MCF 10A (cell line): Measurements from ENCODE around the gene TIMM22. TPM values are rescaled to one million over a fixed set of nuclear protein-coding genes. Genes with fewer than 3 reads are reported as not detected.

ENCODE experiments used
- BruUV-seq: library from RNA; stranded (reverse); fragments of 400-500 nt; replicated peaks from 2 replicates; lab custom pipeline; 2021; lab: Mats Ljungman, UMichigan
- CTCF ChIA-PET: fragments of 300-600 bp; sonication (Branson Sonifier 250); formaldehyde crosslinking; extraction: SDS; loops from one replicate; lab custom pipeline; 2021; ENCODE audit warnings: antibody characterized with exemption, inconsistent platforms; lab: Yijun Ruan, JAX
- POLR2A ChIA-PET: fragments of 300-600, 350-650 bp; sonication (Branson Sonifier 250); formaldehyde crosslinking; extraction: SDS; loops from one replicate; lab custom pipeline; 2020; ENCODE audit warnings: antibody characterized with exemption, inconsistent platforms; lab: Yijun Ruan, JAX
- DNase-seq: peaks from one replicate; pipeline ENCODE4 v3.0.0-alpha.2; 2018; ENCODE audit not compliant: unreplicated experiment
- H3K27ac Mint-ChIP-seq: one replicate; pipeline ENCODE4 v1.8.0; 2022; ENCODE audit warnings: mild to moderate bottlenecking, low read depth, mixed read lengths; ENCODE audit not compliant: unreplicated experiment
- H3K27me3 Mint-ChIP-seq: one replicate; pipeline ENCODE4 v1.8.0; 2022; ENCODE audit warnings: mixed read lengths; ENCODE audit not compliant: insufficient read depth, unreplicated experiment
- H3K36me3 Mint-ChIP-seq: one replicate; pipeline ENCODE4 v1.8.0; 2022; ENCODE audit warnings: mild to moderate bottlenecking, moderate library complexity, mixed read lengths; ENCODE audit not compliant: insufficient read depth, unreplicated experiment
- H3K4me1 Mint-ChIP-seq: one replicate; pipeline ENCODE4 v1.8.0; 2022; ENCODE audit warnings: mixed read lengths; ENCODE audit not compliant: insufficient read depth, unreplicated experiment
- H3K4me3 Mint-ChIP-seq: one replicate; pipeline ENCODE4 v1.8.0; 2022; ENCODE audit warnings: mild to moderate bottlenecking, moderate library complexity, mixed read lengths; ENCODE audit not compliant: unreplicated experiment
- H3K9me3 Mint-ChIP-seq: one replicate; pipeline ENCODE4 v1.8.0; 2022; ENCODE audit warnings: mixed read lengths; ENCODE audit not compliant: unreplicated experiment
- CTCF ChIP-seq: fragments of 200-600 bp; IDR thresholded peaks from one replicate; pipeline ENCODE4 v1.8.0; 2022; ENCODE audit warnings: antibody characterized with exemption, mild to moderate bottlenecking; ENCODE audit not compliant: unreplicated experiment
- intact Hi-C: fragments of 100-400 bp; cut with micrococcal nuclease; formaldehyde crosslinking; loops from 2 replicates; pipeline ENCODE4 v1.14.1; 2022
- total RNA-seq: library from RNA; stranded (reverse); gene quantifications from 2 replicates; pipeline ENCODE4 v1.2.3, GENCODE V29; 2022

Gene TIMM22
- total RNA-seq, 1 experiment from 2014 or later = 16.6 TPM

DNA sequence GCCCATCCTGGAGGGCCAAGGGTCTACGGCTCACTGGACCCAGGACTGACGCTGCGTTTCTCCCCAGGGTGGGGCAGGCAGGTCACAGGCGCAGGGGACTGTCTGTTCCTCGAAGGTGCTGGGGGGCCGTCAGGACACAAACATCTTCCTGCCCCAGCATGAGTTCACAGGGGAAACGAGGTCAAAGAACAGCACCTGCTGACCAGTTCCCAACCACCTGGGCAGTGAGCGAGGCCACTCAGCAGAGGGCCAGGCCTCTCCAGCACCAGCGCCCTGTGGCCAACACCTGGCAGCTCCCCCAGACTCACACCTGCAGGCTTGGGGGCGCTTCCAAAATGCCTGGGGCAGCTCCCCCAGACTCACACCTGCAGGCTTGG lies 29.7 kb downstream of the TIMM22 start:
- H3K27me3 Mint-ChIP-seq = no peaks in the 10 kb centered on the region

DNA sequence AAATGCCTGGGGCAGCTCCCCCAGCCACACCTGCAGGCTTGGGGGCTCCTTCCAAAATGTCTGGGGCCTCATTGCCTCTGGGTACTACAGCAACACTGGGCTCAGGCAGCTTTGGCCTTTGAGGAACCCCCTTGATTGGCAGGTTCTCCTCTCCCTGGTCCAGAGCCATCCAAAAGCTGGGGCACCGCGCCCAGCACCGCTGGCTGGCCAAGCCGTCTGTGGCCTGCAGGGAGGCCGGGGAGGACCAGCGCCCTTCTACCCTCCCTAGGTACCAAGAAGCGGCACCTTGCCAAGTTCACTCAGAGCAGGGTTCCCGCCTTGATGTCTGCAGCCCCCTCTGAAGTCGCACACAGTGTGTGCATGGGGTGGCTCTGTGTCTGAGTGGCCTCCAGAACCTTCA lies 30.1 kb downstream of the TIMM22 start:
- intact Hi-C loops = no loop called here
- ChIA-PET CTCF (no interaction called here), POLR2A (no interaction called here)
- peaks cover 5% of the 10 kb centered on the region for H3K36me3 Mint-ChIP-seq
- H3K27ac Mint-ChIP-seq = no peak overlapping the region
- BruUV-seq = no TSS peak
- no peak overlapping the region for H3K4me3 Mint-ChIP-seq
- no peaks in the 10 kb centered on the region for H3K9me3 Mint-ChIP-seq
- no peak for TF ChIP-seq CTCF
- no peaks in the 10 kb centered on the region for H3K27me3 Mint-ChIP-seq
- no peak for DNase-seq
- no peaks in the 10 kb centered on the region for H3K4me1 Mint-ChIP-seq

More for the DNA sequence above, 29.7 kb downstream of the TIMM22 start:
- no peak overlapping the region for H3K4me3 Mint-ChIP-seq
- intact Hi-C loops = no loop called here
- no peaks in the 10 kb centered on the region for H3K4me1 Mint-ChIP-seq
- TF ChIP-seq CTCF = no peak
- no peak overlapping the region for H3K27ac Mint-ChIP-seq
- ChIA-PET POLR2A (no interaction called here), CTCF (interaction anchor here (0.6 kb wide), 1 partner anchor 28 kb away, joined by 3 read pairs; no protein-coding TSS in a partner anchor)
- DNase-seq = no peak
- no peaks in the 10 kb centered on the region for H3K9me3 Mint-ChIP-seq
- peaks cover 5% of the 10 kb centered on the region for H3K36me3 Mint-ChIP-seq
- BruUV-seq = no TSS peak

DNA sequence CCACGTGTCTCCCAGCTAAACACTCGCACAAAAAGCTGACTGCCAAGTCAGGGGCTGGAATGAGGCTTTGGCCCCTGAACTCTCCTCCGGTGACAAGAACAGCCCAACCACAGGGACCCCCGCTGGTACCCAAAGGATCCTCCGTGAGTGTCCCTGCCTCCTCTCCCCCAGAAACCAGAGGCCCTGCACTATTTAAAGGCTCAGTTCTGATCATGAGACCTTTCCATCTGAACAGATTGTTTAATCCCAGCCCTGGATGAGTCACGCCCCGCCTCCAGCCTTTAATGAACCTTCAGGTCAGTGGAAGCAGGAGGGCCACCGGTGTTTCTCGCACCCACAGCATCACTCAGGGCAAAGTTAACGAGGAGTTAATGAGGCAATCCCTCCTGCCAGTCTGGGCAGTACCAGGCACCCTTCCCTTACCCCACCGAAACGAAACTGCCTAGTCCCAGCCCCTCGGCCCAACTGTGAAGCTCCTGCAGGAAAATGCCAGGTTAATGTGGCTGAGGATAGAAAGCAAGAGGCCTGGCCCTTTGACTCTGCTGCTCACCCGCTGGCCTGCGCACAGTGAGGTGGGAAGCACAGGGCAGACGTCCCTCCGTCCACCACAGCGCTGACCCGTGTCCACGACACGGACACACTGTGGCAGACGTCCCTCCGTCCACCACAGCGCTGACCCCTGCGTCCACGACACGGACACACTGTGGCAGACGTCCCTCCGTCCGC lies 32.4 kb downstream of the TIMM22 start:
- Mint-ChIP-seq H3K36me3 (peaks cover 1% of the 10 kb centered on the region), H3K27me3 (no peaks in the 10 kb centered on the region), H3K27ac (no peak overlapping the region), H3K4me3 (no peak overlapping the region), H3K9me3 (no peaks in the 10 kb centered on the region), H3K4me1 (no peaks in the 10 kb centered on the region)
- POLR2A ChIA-PET = no interaction called here
- peak; percentile 29 for DNase-seq
- no peak for TF ChIP-seq CTCF
- no TSS peak for BruUV-seq
- intact Hi-C loops = no loop called here
- CTCF ChIA-PET = interaction anchor here (0.6 kb wide), 1 partner anchor 430 kb away, joined by 3 read pairs; no protein-coding TSS in a partner anchor

DNA sequence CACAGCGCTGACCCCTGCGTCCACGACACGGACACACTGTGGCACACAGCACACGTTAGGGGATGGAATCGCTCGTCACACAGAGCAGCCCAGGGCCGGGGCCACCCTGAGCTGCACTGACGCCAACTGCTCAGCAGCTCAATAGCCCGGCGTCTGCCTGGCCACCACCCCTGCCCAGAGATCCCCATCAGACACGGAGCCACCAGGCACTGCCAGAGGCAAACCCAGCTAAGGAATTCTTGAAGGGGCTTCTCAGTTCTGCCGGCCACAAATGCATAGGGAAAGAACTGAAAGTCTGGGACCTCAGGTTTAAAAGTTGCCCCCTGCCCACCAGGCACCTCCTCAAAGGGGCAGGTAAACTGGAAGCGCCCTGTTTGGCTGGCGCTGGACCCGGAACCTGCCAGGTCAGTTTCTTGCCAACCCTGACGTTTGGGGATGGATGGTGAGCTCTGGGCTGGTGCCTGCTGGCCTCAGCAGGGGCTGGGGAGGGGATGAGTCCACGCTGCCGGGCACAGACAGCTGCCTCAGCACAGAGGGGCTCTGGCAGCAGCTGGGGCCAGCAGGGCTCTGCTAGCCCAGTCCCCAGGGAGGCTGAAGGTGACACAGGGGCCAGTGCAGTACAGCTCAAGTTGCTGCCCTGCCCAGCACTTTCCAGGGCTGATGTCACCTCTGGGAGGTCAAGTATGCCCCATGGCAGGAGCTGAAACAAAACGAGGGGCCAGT lies 33.2 kb downstream of the TIMM22 start:
- no TSS peak for BruUV-seq
- H3K36me3 Mint-ChIP-seq = no peaks in the 10 kb centered on the region
- TF ChIP-seq CTCF = no peak
- intact Hi-C loops = no loop called here
- no peak overlapping the region for H3K27ac Mint-ChIP-seq
- ChIA-PET POLR2A (no interaction called here), CTCF (interaction anchor here (0.6 kb wide), 1 partner anchor 429 kb away, joined by 3 read pairs; no protein-coding TSS in a partner anchor)
- DNase-seq = no peak
- H3K9me3 Mint-ChIP-seq = no peaks in the 10 kb centered on the region
- no peak overlapping the region for H3K4me3 Mint-ChIP-seq
- H3K4me1 Mint-ChIP-seq = no peaks in the 10 kb centered on the region
- no peaks in the 10 kb centered on the region for H3K27me3 Mint-ChIP-seq
